GM12878 (cell line): ENCODE data around the gene CREBBP. TPM values are rescaled to one million over a fixed set of nuclear protein-coding genes. Genes with fewer than 3 reads are reported as not detected.

Experiments used
- ATAC-seq: fragments of 200-7000 bp; cut with Tn5 transposase; 3 replicates; pipeline ENCODE4 v1.9.1; 2020; ENCODE audit warnings: mild to moderate bottlenecking, moderate library complexity
- BruUV-seq: library from RNA; stranded (reverse); fragments of 400-500 nt; replicated peaks from 2 replicates; lab custom pipeline; 2021; lab: Mats Ljungman, UMichigan
- CTCF ChIA-PET: fragments of 300-600 bp; sonication (Branson Sonifier 250); formaldehyde crosslinking; extraction: SDS; loops from one replicate; lab custom pipeline; 2021; ENCODE audit warnings: inconsistent platforms; lab: Yijun Ruan, JAX
- POLR2A ChIA-PET: fragments of 350-600 bp; formaldehyde crosslinking; extraction: SDS; loops from one replicate; lab custom pipeline; 2021; ENCODE audit warnings: inconsistent platforms; lab: Charles Lee
- RAD21 ChIA-PET: fragments of 300-600 bp; sonication (Branson Sonifier 250); formaldehyde crosslinking; loops from one replicate; lab custom pipeline; 2023; ENCODE audit warnings: antibody characterized with exemption; ENCODE audit not compliant: unreplicated experiment; lab: Charles Lee
- SMC1A ChIA-PET: fragments of 300-600 bp; sonication (Branson Sonifier 250); formaldehyde crosslinking; loops from one replicate; lab custom pipeline; 2023; ENCODE audit not compliant: unreplicated experiment, uncharacterized antibody; lab: Charles Lee
- DNase-seq: peaks from one replicate; pipeline ENCODE4 v3.0.0-alpha.2; 2011; ENCODE audit warnings: low read depth, low spot score
- FAIRE-seq: peaks from 3 replicates; lab custom pipeline; 2011; peaks lifted over from hg19 to GRCh38; lab: Jason Lieb, UNC
- H2AFZ ChIP-seq: 2 replicates; pipeline ENCODE4 v1.6.0; 2011; ENCODE audit warnings: low read depth, low read length, control low read depth; ENCODE audit not compliant: control insufficient read depth
- H3K27ac ChIP-seq: 2 replicates; pipeline ENCODE4 v1.5.1; 2011; ENCODE audit warnings: control low read depth; ENCODE audit not compliant: control insufficient read depth, insufficient read depth
- H3K27me3 ChIP-seq, 2 experiments: replicated peaks in 1 of 2; 2 replicates each; pipeline versions ENCODE4 v1.6.0 to v1.6.1; 2011; ENCODE audit warnings: low read length in 1 of 2; ENCODE audit not compliant: control insufficient read depth in 2 of 2, insufficient read depth in 2 of 2
- H3K36me3 ChIP-seq, 2 experiments: 2 replicates each; pipeline ENCODE4 v1.5.1; 2011; ENCODE audit warnings: low read length in 1 of 2; ENCODE audit not compliant: control insufficient read depth in 2 of 2, insufficient read depth in 2 of 2
- H3K4me1 ChIP-seq: 2 replicates; pipeline ENCODE4 v1.6.1; 2011; ENCODE audit warnings: mild to moderate bottlenecking, low read length, moderate library complexity, mixed read lengths; ENCODE audit not compliant: control insufficient read depth, insufficient read depth
- H3K4me2 ChIP-seq: 2 replicates; pipeline ENCODE4 v1.6.0; 2011; ENCODE audit warnings: control low read depth; ENCODE audit not compliant: control insufficient read depth, insufficient read depth
- H3K4me3 ChIP-seq: fragments of 200-600 bp; sonication (generic); 2 replicates; pipeline ENCODE4 v1.5.1; 2016
- H3K79me2 ChIP-seq: 2 replicates; pipeline ENCODE4 v1.6.0; 2011; ENCODE audit warnings: low read length; ENCODE audit not compliant: control insufficient read depth, insufficient read depth
- H3K9ac ChIP-seq: 2 replicates; pipeline ENCODE4 v1.8.0; 2011; ENCODE audit warnings: low read length, control low read depth, mixed read lengths; ENCODE audit not compliant: control insufficient read depth, insufficient read depth
- H3K9me3 ChIP-seq: replicated peaks from 3 replicates; pipeline ENCODE4 v1.5.1; 2011; ENCODE audit warnings: mild to moderate bottlenecking, low read length; ENCODE audit not compliant: control insufficient read depth, insufficient read depth
- H4K20me1 ChIP-seq: 2 replicates; pipeline ENCODE4 v1.6.0; 2011; ENCODE audit not compliant: control insufficient read depth, insufficient read depth
- BACH1 ChIP-seq: fragments of 450-650 bp; IDR thresholded peaks from 2 replicates; pipeline ENCODE4 v1.6.1; 2017; ENCODE audit warnings: mild to moderate bottlenecking, borderline replicate concordance
- CHD1 ChIP-seq: IDR thresholded peaks from 2 replicates; pipeline ENCODE4 v1.6.1; 2012; ENCODE audit warnings: low read depth, low read length, improper control_type of control experiment
- CREM ChIP-seq: IDR thresholded peaks from 2 replicates; pipeline ENCODE4 v1.6.1; 2014; ENCODE audit warnings: antibody characterized with exemption, low read depth
- KDM1A ChIP-seq: fragments of 200-600 bp; sonication (generic); IDR thresholded peaks from 2 replicates; pipeline ENCODE4 v1.6.1; 2016; ENCODE audit warnings: borderline replicate concordance
- LARP7 ChIP-seq: fragments of 450-650 bp; IDR thresholded peaks from 2 replicates; pipeline ENCODE4 v1.6.1; 2017; ENCODE audit warnings: mild to moderate bottlenecking
- MEF2B ChIP-seq: fragments of 450-650 bp; IDR thresholded peaks from 2 replicates; pipeline ENCODE4 v1.6.1; 2018; ENCODE audit warnings: mild to moderate bottlenecking, moderate library complexity; ENCODE audit not compliant: partially characterized antibody, poor library complexity, severe bottlenecking
- NR2C1 ChIP-seq: fragments of 450-650 bp; IDR thresholded peaks from 2 replicates; pipeline ENCODE4 v1.6.1; 2017; ENCODE audit warnings: antibody characterized with exemption, mild to moderate bottlenecking, moderate library complexity
- POU2F2 ChIP-seq: IDR thresholded peaks from 3 replicates; pipeline ENCODE4 v1.6.1; 2011; ENCODE audit warnings: low read depth, mild to moderate bottlenecking, low read length, borderline replicate concordance
- RAD51 ChIP-seq: fragments of 450-650 bp; IDR thresholded peaks from 2 replicates; pipeline ENCODE4 v1.6.1; 2016; ENCODE audit warnings: moderate library complexity, mild to moderate bottlenecking, inconsistent platforms
- RELB ChIP-seq: fragments of 450-650 bp; IDR thresholded peaks from 2 replicates; pipeline ENCODE4 v1.6.1; 2017; ENCODE audit warnings: low read depth, mild to moderate bottlenecking, moderate library complexity
- STAT1 ChIP-seq: fragments of 450-650 bp; conservative IDR thresholded peaks from 2 replicates; pipeline ENCODE4 v1.6.1; 2014; ENCODE audit warnings: antibody characterized with exemption, mild to moderate bottlenecking
- SUPT20H ChIP-seq: IDR thresholded peaks from 2 replicates; pipeline ENCODE4 v1.6.1; 2011; ENCODE audit warnings: low read depth, mild to moderate bottlenecking, low read length, moderate library complexity, borderline replicate concordance; ENCODE audit not compliant: control insufficient read depth
- ZNF24 ChIP-seq: fragments of 450-650 bp; IDR thresholded peaks from 2 replicates; pipeline ENCODE4 v1.6.1; 2017; ENCODE audit warnings: antibody characterized with exemption, mild to moderate bottlenecking
- WGBS: methylation state at CpG from one replicate; pipeline ENCODE4 v1.1.6; 2016; ENCODE audit warnings: low lambda C conversion rate; ENCODE audit not compliant: insufficient replicate concordance, insufficient coverage; ENCODE audit errors: missing lambda C conversion rate; 5-methylcytosine and 5-hydroxymethylcytosine counted together
- in situ Hi-C: fragments of 300-500 bp; cut with MboI; formaldehyde crosslinking; loops from 9 replicates; pipeline ENCODE4 v1.14.3; 2018; ENCODE audit warnings: mixed read lengths
- intact Hi-C: fragments of 100-400 bp; cut with micrococcal nuclease; formaldehyde crosslinking; loops from one replicate; pipeline ENCODE4 v1.14.2; 2022; ENCODE audit not compliant: unreplicated experiment
- polyA plus RNA-seq, 11 experiments: library from polyadenylated mRNA; depleted of rRNA in 4 of 11; unstranded in 6 of 11; stranded (reverse) in 5 of 11; fragments of >200 nt; fragmentation: Nextera tagmentation in 4 of 11; fragmentation: Illumina TruSeq in 1 of 11; extraction: Ambion mirVana in 4 of 11; extraction: Trizol in 1 of 11; gene quantifications; 1 replicate in 1 of 11; 2 replicates in 10 of 11; pipeline versions ENCODE4 v1.2.1 to v1.2.3, GENCODE V29; 2011 to 2016; ENCODE audit warnings: inconsistent platforms in 2 of 11, missing spikeins in 2 of 11, low read depth in 1 of 11
- total RNA-seq, 4 experiments: library from RNA; depleted of rRNA in 3 of 4; stranded (reverse); fragments of >200 nt in 3 of 4; fragmentation: Illumina TruSeq in 1 of 4; extraction: Trizol in 1 of 4; gene quantifications; 2 replicates each; pipeline versions ENCODE4 v1.2.1 to v1.2.3, GENCODE V29; 2013 to 2021
- TF ChIP-seq, protein P1 (sequence below): fragments of 450-650 bp; IDR thresholded peaks from 2 replicates; pipeline ENCODE4 v1.6.1; 2017; ENCODE audit warnings: antibody characterized with exemption, mild to moderate bottlenecking, moderate library complexity
- TF ChIP-seq, protein P2 (sequence below): IDR thresholded peaks from 2 replicates; pipeline ENCODE4 v1.6.1; 2011; ENCODE audit warnings: borderline replicate concordance, low read depth, mild to moderate bottlenecking, moderate library complexity, low read length; ENCODE audit not compliant: insufficient read depth, poor library complexity, severe bottlenecking
- TF ChIP-seq, protein P3 (sequence below): fragments of 150-350 bp; IDR thresholded peaks from 2 replicates; pipeline ENCODE4 v1.6.1; 2016; ENCODE audit warnings: low read depth, low read length

Gene CREBBP
- total and polyA plus RNA-seq, 10 of the 15 experiments (the other 5 are each of a cell fraction or from before 2014, with no cell fraction given), result 3.4 to 32.7 (median 7.9) TPM

DNA sequence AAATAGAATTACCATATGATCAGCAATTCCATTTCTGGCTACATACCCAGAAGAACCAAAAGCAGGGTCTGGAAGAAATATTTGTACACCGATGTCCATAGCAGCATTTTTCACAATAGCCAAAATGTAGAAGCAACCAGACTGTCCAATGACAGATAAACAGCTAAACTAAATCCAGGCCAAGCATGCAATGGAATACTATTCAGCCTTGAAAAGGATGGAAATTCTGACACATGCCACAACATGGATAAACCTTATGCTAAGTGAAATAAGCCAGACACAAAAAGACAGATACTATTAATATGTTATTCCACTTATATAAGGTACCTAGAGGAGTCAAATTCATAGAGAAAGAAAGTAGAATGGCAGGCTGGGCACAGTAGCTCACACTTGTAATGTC, 25.9 kb upstream of the CREBBP start:
- Histone ChIP-seq H3K9me3 (no peaks in the 10 kb centered on the region), H2AFZ (no peak overlapping the region), H3K4me3 (no peak overlapping the region), H3K4me1 (no peaks in the 10 kb centered on the region), H3K79me2 (no peaks in the 10 kb centered on the region), H3K9ac (no peak overlapping the region), H3K27me3 (no peaks in the 10 kb centered on the region; a peak in 1 of 4 replicates), H3K27ac (no peak overlapping the region), H3K36me3 (no peaks in the 10 kb centered on the region), H4K20me1 (no peaks in the 10 kb centered on the region), H3K4me2 (no peak overlapping the region)
- ChIA-PET RAD21 (no interaction called here), POLR2A (no interaction called here), SMC1A (no interaction called here), CTCF (no interaction called here)
- WGBS, result 94% methylated on average over 1 of the region's 1 CpG
- FAIRE-seq, result no peak
- no TSS peak for BruUV-seq
- DNase-seq, result no peak
- intact Hi-C loops, result no loop called here
- ATAC-seq, result no peak
- in situ Hi-C loops, result no loop called here
- TF ChIP-seq, protein P1, sequence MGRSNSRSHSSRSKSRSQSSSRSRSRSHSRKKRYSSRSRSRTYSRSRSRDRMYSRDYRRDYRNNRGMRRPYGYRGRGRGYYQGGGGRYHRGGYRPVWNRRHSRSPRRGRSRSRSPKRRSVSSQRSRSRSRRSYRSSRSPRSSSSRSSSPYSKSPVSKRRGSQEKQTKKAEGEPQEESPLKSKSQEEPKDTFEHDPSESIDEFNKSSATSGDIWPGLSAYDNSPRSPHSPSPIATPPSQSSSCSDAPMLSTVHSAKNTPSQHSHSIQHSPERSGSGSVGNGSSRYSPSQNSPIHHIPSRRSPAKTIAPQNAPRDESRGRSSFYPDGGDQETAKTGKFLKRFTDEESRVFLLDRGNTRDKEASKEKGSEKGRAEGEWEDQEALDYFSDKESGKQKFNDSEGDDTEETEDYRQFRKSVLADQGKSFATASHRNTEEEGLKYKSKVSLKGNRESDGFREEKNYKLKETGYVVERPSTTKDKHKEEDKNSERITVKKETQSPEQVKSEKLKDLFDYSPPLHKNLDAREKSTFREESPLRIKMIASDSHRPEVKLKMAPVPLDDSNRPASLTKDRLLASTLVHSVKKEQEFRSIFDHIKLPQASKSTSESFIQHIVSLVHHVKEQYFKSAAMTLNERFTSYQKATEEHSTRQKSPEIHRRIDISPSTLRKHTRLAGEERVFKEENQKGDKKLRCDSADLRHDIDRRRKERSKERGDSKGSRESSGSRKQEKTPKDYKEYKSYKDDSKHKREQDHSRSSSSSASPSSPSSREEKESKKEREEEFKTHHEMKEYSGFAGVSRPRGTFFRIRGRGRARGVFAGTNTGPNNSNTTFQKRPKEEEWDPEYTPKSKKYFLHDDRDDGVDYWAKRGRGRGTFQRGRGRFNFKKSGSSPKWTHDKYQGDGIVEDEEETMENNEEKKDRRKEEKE, result no peak
- no peak for TF ChIP-seq RAD51
- TF ChIP-seq, protein P2, sequence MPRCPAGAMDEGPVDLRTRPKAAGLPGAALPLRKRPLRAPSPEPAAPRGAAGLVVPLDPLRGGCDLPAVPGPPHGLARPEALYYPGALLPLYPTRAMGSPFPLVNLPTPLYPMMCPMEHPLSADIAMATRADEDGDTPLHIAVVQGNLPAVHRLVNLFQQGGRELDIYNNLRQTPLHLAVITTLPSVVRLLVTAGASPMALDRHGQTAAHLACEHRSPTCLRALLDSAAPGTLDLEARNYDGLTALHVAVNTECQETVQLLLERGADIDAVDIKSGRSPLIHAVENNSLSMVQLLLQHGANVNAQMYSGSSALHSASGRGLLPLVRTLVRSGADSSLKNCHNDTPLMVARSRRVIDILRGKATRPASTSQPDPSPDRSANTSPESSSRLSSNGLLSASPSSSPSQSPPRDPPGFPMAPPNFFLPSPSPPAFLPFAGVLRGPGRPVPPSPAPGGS, result no peak
- TF ChIP-seq, protein P3, sequence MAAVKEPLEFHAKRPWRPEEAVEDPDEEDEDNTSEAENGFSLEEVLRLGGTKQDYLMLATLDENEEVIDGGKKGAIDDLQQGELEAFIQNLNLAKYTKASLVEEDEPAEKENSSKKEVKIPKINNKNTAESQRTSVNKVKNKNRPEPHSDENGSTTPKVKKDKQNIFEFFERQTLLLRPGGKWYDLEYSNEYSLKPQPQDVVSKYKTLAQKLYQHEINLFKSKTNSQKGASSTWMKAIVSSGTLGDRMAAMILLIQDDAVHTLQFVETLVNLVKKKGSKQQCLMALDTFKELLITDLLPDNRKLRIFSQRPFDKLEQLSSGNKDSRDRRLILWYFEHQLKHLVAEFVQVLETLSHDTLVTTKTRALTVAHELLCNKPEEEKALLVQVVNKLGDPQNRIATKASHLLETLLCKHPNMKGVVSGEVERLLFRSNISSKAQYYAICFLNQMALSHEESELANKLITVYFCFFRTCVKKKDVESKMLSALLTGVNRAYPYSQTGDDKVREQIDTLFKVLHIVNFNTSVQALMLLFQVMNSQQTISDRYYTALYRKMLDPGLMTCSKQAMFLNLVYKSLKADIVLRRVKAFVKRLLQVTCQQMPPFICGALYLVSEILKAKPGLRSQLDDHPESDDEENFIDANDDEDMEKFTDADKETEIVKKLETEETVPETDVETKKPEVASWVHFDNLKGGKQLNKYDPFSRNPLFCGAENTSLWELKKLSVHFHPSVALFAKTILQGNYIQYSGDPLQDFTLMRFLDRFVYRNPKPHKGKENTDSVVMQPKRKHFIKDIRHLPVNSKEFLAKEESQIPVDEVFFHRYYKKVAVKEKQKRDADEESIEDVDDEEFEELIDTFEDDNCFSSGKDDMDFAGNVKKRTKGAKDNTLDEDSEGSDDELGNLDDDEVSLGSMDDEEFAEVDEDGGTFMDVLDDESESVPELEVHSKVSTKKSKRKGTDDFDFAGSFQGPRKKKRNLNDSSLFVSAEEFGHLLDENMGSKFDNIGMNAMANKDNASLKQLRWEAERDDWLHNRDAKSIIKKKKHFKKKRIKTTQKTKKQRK, result no peak
- TF ChIP-seq CHD1, result no peak
- no peak for TF ChIP-seq KDM1A
- no peak for TF ChIP-seq LARP7
- TF ChIP-seq ZNF24, result no peak
- TF ChIP-seq SUPT20H, result no peak
- no peak for TF ChIP-seq STAT1
- TF ChIP-seq POU2F2, result no peak
- no peak for TF ChIP-seq CREM
- TF ChIP-seq RELB, result no peak
- TF ChIP-seq MEF2B, result no peak
- TF ChIP-seq BACH1, result no peak
- no peak for TF ChIP-seq NR2C1
